NCI-H526 treated with DMSO at 0.1 percent for 48 hours (cell line): ENCODE measurements around the gene KIZ.

Source experiments
- DNase-seq: peaks from one replicate; lab custom pipeline; 2025; lab: John Stamatoyannopoulos, UW

The KIZ gene

GRCh38 chr20:21104921-21105320, 21.0 kb upstream of the KIZ start:
- no peak for DNase-seq

GRCh38 chr20:21105429-21106170, 20.3 kb upstream of the KIZ start:
- DNase-seq, result no peak

GRCh38 chr20:21106171-21107017, 19.5 kb upstream of the KIZ start, which contains the start of gene LINC00237:
LINC00237 (minus strand) TSS chr20:21106358.
- DNase-seq, result no peak

GRCh38 chr20:21109144-21109543, 16.7 kb upstream of the KIZ start:
- no peak for DNase-seq

- DNase-seq, result no peak
These were observed 15.1 kb upstream of the KIZ start for GRCh38 chr20:21110811-21111210.

GRCh38 chr20:21111416-21111815, 14.5 kb upstream of the KIZ start:
- no peak for DNase-seq

GRCh38 chr20:21113697-21114096, 12.2 kb upstream of the KIZ start:
- no peak for DNase-seq

- DNase-seq, result no peak
These were observed 11.3 kb upstream of the KIZ start for GRCh38 chr20:21114584-21114983.

- no peak for DNase-seq
These were observed 8.4 kb upstream of the KIZ start for GRCh38 chr20:21117521-21117920.

- no peak for DNase-seq
These were observed 7.7 kb upstream of the KIZ start for GRCh38 chr20:21118138-21118537.

GRCh38 chr20:21118782-21119181, 7.1 kb upstream of the KIZ start:
- no peak for DNase-seq

- DNase-seq, result no peak
These were observed 1.7 kb upstream of the KIZ start for GRCh38 chr20:21124190-21124589.

GRCh38 chr20:21125072-21125848, 622 bp upstream of the KIZ start:
- peak; percentile 89 for DNase-seq

GRCh38 chr20:21126581-21126870, 644 bp downstream of the KIZ start:
- no peak for DNase-seq

- DNase-seq, result no peak
These were observed 1.5 kb downstream of the KIZ start for GRCh38 chr20:21127201-21127981.

GRCh38 chr20:21129861-21130260, 4.0 kb downstream of the KIZ start:
- DNase-seq, result no peak

- DNase-seq, result no peak
These were observed 7.5 kb downstream of the KIZ start for GRCh38 chr20:21133404-21133803.

- DNase-seq, result no peak
These were observed 8.2 kb downstream of the KIZ start for GRCh38 chr20:21133917-21134622.

GRCh38 chr20:21134883-21135493, 9.1 kb downstream of the KIZ start:
- DNase-seq, result no peak

GRCh38 chr20:21136015-21136732, 10.3 kb downstream of the KIZ start:
- no peak for DNase-seq
